Measurements from ENCODE around the gene IL21.

GRCh38 chr4:122562449-122562848 lies 58.4 kb downstream of the IL21 start:
- TF ChIP-seq EZH2 (IDR thresholded peaks at IDR 0.05; ENCODE audit: insufficient read depth, low read length) (no peak), CTCF (IDR thresholded peaks at IDR 0.05; ENCODE audit: insufficient read depth, low read depth, low read length) (no peak)
